Measurements from ENCODE around the gene DMXL2.

The DMXL2 gene

GRCh38 chr15:51622604-51623370 is at the start of gene DMXL2 (continued):
- TF ChIP-seq ZNF513 (tag by site-specific recombination; IDR thresholded peaks at IDR 0.05) (no peak), ZNF239 (tag by site-specific recombination; IDR thresholded peaks at IDR 0.05) (no peak), ZBTB17 (tag by site-specific recombination; IDR thresholded peaks at IDR 0.05) (peak; percentile 58; the same call in 1 of the 2 replicates), ZNF830 (tag by site-specific recombination; IDR thresholded peaks at IDR 0.05; ENCODE audit: low read depth) (no peak), ZSCAN5A (tag by site-specific recombination; IDR thresholded peaks at IDR 0.05) (no peak)

GRCh38 chr15:51672155-51672687 is 49.6 kb upstream of the DMXL2 start:
- H3K4me3 ChIP-seq (ENCODE audit: low read depth, low read length) = no peak overlapping the region
- ChIA-PET CTCF (no interaction called here), POLR2A (no interaction called here)
- no peaks in the 10 kb centered on the region for H3K4me1 ChIP-seq (ENCODE audit: control insufficient read depth, insufficient read depth, low read length)
- H3K27ac ChIP-seq (ENCODE audit: extremely low read depth, low read depth, low read length) = no peak overlapping the region
- no peaks in the 10 kb centered on the region for H3K36me3 ChIP-seq (ENCODE audit: control insufficient read depth in 2 of 2, insufficient read depth in 1 of 2, low read length in 2 of 2)
- 0 out of 2 replicates have a peak, but pooled peaks have one; percentile 9 for TF ChIP-seq ZNF398 (tag by site-specific recombination; IDR thresholded peaks at IDR 0.05)
- no peak for TF ChIP-seq ZNF792 (tag by site-specific recombination; IDR thresholded peaks at IDR 0.05)
- TF ChIP-seq BCL11A (tag by site-specific recombination; IDR thresholded peaks at IDR 0.05; ENCODE audit: low read depth) = no peak
- H3K9me3 ChIP-seq (ENCODE audit: control insufficient read depth, insufficient read depth, low read depth, low read length) = no peaks in the 10 kb centered on the region

GRCh38 chr15:51669381-51669780 is 46.8 kb upstream of the DMXL2 start:
- ChIA-PET CTCF (no interaction called here), POLR2A (no interaction called here)
- H3K36me3 ChIP-seq (ENCODE audit: control insufficient read depth in 2 of 2, insufficient read depth in 1 of 2, low read length in 2 of 2) = no peaks in the 10 kb centered on the region
- no peak overlapping the region for H3K4me3 ChIP-seq (ENCODE audit: low read depth, low read length)
- TF ChIP-seq ZNF174 (tag by site-specific recombination; IDR thresholded peaks at IDR 0.05) (no peak), ZNF610 (tag by site-specific recombination; IDR thresholded peaks at IDR 0.05; ENCODE audit: borderline replicate concordance) (no peak), ZNF398 (tag by site-specific recombination; IDR thresholded peaks at IDR 0.05) (no peak), GFI1B (tag by site-specific recombination; IDR thresholded peaks at IDR 0.05) (no peak), ZFHX2 (tag by site-specific recombination; conservative IDR thresholded peaks at IDR 0.05) (no peak), ZNF514 (tag by site-specific recombination; IDR thresholded peaks at IDR 0.05) (no peak), ELK4 (IDR thresholded peaks at IDR 0.05; ENCODE audit: borderline replicate concordance, low read depth, low read length) (no peak), ZNF558 (tag by site-specific recombination; IDR thresholded peaks at IDR 0.05) (no peak), ZNF10 (tag by site-specific recombination; IDR thresholded peaks at IDR 0.05) (no peak), ZNF146 (tag by site-specific recombination; IDR thresholded peaks at IDR 0.05) (no peak), ZNF138 (tag by site-specific recombination; IDR thresholded peaks at IDR 0.05; ENCODE audit: borderline replicate concordance) (no peak), ZNF423 (tag by site-specific recombination; IDR thresholded peaks at IDR 0.05) (no peak)
- H3K27ac ChIP-seq (ENCODE audit: extremely low read depth, low read depth, low read length) = no peak overlapping the region
- H3K9me3 ChIP-seq (ENCODE audit: control insufficient read depth, insufficient read depth, low read depth, low read length) = no peaks in the 10 kb centered on the region
- no peaks in the 10 kb centered on the region for H3K4me1 ChIP-seq (ENCODE audit: control insufficient read depth, insufficient read depth, low read length)
